Esophagus muscularis mucosa (tissue), 3 donors: ENCODE results near the gene GIPC3.

Experiments
- POLR2A ChIP-seq: fragments of 450-650 bp; IDR thresholded peaks from one replicate; pipeline ENCODE4 v1.6.1; 2017; ENCODE audit warnings: antibody characterized with exemption, moderate library complexity, mild to moderate bottlenecking, low read depth
- TF ChIP-seq, protein P1 (sequence below), 3 experiments: fragments of 200-600 bp in 2 of 3; fragments of 450-650 bp in 1 of 3; sonication (generic) in 2 of 3; IDR thresholded peaks; one replicate each; pipeline ENCODE4 v1.5.1; 2017 to 2019; ENCODE audit warnings: antibody characterized with exemption in 3 of 3, mild to moderate bottlenecking in 2 of 3, moderate library complexity in 1 of 3

GRCh38 chr19:3577723-3578344, 7.4 kb upstream of the GIPC3 start:
- TF ChIP-seq, protein P1, sequence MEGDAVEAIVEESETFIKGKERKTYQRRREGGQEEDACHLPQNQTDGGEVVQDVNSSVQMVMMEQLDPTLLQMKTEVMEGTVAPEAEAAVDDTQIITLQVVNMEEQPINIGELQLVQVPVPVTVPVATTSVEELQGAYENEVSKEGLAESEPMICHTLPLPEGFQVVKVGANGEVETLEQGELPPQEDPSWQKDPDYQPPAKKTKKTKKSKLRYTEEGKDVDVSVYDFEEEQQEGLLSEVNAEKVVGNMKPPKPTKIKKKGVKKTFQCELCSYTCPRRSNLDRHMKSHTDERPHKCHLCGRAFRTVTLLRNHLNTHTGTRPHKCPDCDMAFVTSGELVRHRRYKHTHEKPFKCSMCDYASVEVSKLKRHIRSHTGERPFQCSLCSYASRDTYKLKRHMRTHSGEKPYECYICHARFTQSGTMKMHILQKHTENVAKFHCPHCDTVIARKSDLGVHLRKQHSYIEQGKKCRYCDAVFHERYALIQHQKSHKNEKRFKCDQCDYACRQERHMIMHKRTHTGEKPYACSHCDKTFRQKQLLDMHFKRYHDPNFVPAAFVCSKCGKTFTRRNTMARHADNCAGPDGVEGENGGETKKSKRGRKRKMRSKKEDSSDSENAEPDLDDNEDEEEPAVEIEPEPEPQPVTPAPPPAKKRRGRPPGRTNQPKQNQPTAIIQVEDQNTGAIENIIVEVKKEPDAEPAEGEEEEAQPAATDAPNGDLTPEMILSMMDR (IDR thresholded peaks at IDR 0.05) = no peak
- TF ChIP-seq POLR2A = no peak
